SH-SY5Y (cell line): ENCODE data around the gene COMP.

ENCODE experiments used
- GATA2 ChIP-seq: IDR thresholded peaks from 2 replicates; pipeline ENCODE4 v1.6.1; 2011; ENCODE audit warnings: mild to moderate bottlenecking, low read depth, low read length
- GATA3 ChIP-seq: IDR thresholded peaks from 2 replicates; pipeline ENCODE4 v1.6.1; 2011; ENCODE audit warnings: low read depth, mild to moderate bottlenecking, low read length, moderate library complexity

The COMP gene

GRCh38 chr19:18771328-18772242 lies 19.5 kb downstream of the COMP start:
- TF ChIP-seq GATA3 (no peak), GATA2 (no peak)

GRCh38 chr19:18770663-18771327 lies 20.3 kb downstream of the COMP start:
- TF ChIP-seq GATA3 (no peak), GATA2 (no peak)

GRCh38 chr19:18769989-18770528 lies 21.0 kb downstream of the COMP start:
- no peak for TF ChIP-seq GATA2
- no peak for TF ChIP-seq GATA3

GRCh38 chr19:18768997-18769891 lies 21.9 kb downstream of the COMP start:
- TF ChIP-seq GATA3 (no peak), GATA2 (no peak)

- no peak for TF ChIP-seq GATA2
- no peak for TF ChIP-seq GATA3
These were observed 22.9 kb downstream of the COMP start for GRCh38 chr19:18768046-18768771.

GRCh38 chr19:18765224-18765623 lies 25.9 kb downstream of the COMP start:
- TF ChIP-seq GATA3 (no peak), GATA2 (no peak)

- TF ChIP-seq GATA2 (no peak), GATA3 (no peak)
These were observed 26.5 kb downstream of the COMP start for GRCh38 chr19:18764591-18765051.

- TF ChIP-seq GATA2 (peak; percentile 99), GATA3 (no peak; the same call in 1 of the 2 replicates)
These were observed 27.2 kb downstream of the COMP start for GRCh38 chr19:18763674-18764590.

- TF ChIP-seq GATA2, result no peak
- no peak for TF ChIP-seq GATA3
These were observed 28.7 kb downstream of the COMP start for GRCh38 chr19:18762125-18763023.

GRCh38 chr19:18761531-18762110 lies 29.5 kb downstream of the COMP start:
- TF ChIP-seq GATA2 (no peak), GATA3 (no peak)

- TF ChIP-seq GATA2, result no peak
- no peak for TF ChIP-seq GATA3
These were observed 30.4 kb downstream of the COMP start for GRCh38 chr19:18760440-18761383.
